ENCODE measurements around the gene VPS37C. TPM values are rescaled to one million over a fixed set of nuclear protein-coding genes. Genes with fewer than 3 reads are reported as not detected.
A peak's percentile ranks its signal among the peaks of the same experiment; 100 is the strongest.

VPS37C gene
- total RNA-seq, 6 donors from 2014 or later, result 14.7 to 42.0 (median 24.3) TPM

GRCh38 chr11:61164606-61165424, 3.6 kb upstream of the VPS37C start:
- 66 to 76% methylated on average over 13 of the region's 13 CpGs for WGBS, 2 donors
- no peak overlapping the region for H3K4me3 ChIP-seq
- ATAC-seq (ENCODE audit: low FRiP score in 2 of 2) (no peak), DNase-seq (no peak)
- no peaks in the 10 kb centered on the region for H3K9me3 ChIP-seq
- H3K36me3 ChIP-seq, result no peaks in the 10 kb centered on the region
- peaks cover 18 to 34% (median 21%) of the 10 kb centered on the region in 4 donors for H3K4me1 ChIP-seq
- H3K27me3 ChIP-seq, result no peaks in the 10 kb centered on the region
- TF ChIP-seq POLR2AphosphoS5 (IDR thresholded peaks at IDR 0.05), result no peak
- no peak for TF ChIP-seq EP300 (IDR thresholded peaks at IDR 0.05)
- no peak for TF ChIP-seq POLR2A (IDR thresholded peaks at IDR 0.05)
- peak overlapping the region; percentile 59 to 99 (median 76) for H3K27ac ChIP-seq

- DNase-seq (peak in 1 of 2 donors; percentile 51), ATAC-seq (ENCODE audit: low FRiP score in 2 of 2) (peak in 1 of 2 donors; percentile 23)
- WGBS, 2 donors, result 69 to 72% methylated on average over 12 to 13 of the region's 13 CpGs
- no peaks in the 10 kb centered on the region for H3K36me3 ChIP-seq
- peaks cover 20 to 42% (median 28%) of the 10 kb centered on the region in 4 donors for H3K4me1 ChIP-seq
- no peaks in the 10 kb centered on the region for H3K27me3 ChIP-seq
- H3K4me3 ChIP-seq, result no peak overlapping the region
- no peaks in the 10 kb centered on the region for H3K9me3 ChIP-seq
- H3K27ac ChIP-seq, result peak overlapping the region; percentile 70 to 99 (median 80)
- peak; percentile 44 to 59 for TF ChIP-seq POLR2AphosphoS5 (IDR thresholded peaks at IDR 0.05)
- no peak for TF ChIP-seq EP300 (IDR thresholded peaks at IDR 0.05)
- no peak for TF ChIP-seq CTCF (IDR thresholded peaks at IDR 0.05)
- peak in 1 of 4 donors; percentile 30 for TF ChIP-seq POLR2A (IDR thresholded peaks at IDR 0.05)
Observed at GRCh38 chr11:61163714-61164605, 2.7 kb upstream of the VPS37C start.

- TF ChIP-seq CTCF (IDR thresholded peaks at IDR 0.05) (no peak), EP300 (IDR thresholded peaks at IDR 0.05) (no peak), POLR2A (IDR thresholded peaks at IDR 0.05) (no peak), POLR2AphosphoS5 (IDR thresholded peaks at IDR 0.05) (no peak)
- ATAC-seq (ENCODE audit: low FRiP score in 2 of 2), result no peak
- Histone ChIP-seq H3K27ac (peak overlapping the region; percentile 39 to 99 (median 80)), H3K36me3 (no peaks in the 10 kb centered on the region), H3K27me3 (no peaks in the 10 kb centered on the region), H3K4me3 (no peak overlapping the region), H3K9me3 (no peaks in the 10 kb centered on the region), H3K4me1 (peaks cover 30 to 52% (median 37%) of the 10 kb centered on the region in 4 donors)
- 84 to 86% methylated on average over 4 of the region's 4 CpGs for WGBS, 2 donors
- DNase-seq, result no peak
Observed at GRCh38 chr11:61163021-61163420, 1.8 kb upstream of the VPS37C start.

GRCh38 chr11:61162092-61162941, 1.1 kb upstream of the VPS37C start:
- H3K4me3 ChIP-seq, result peak overlapping the region; percentile 8 to 82 (median 77)
- no peaks in the 10 kb centered on the region for H3K27me3 ChIP-seq
- DNase-seq (peak in 1 of 2 donors; percentile 57), ATAC-seq (ENCODE audit: low FRiP score in 2 of 2) (no peak)
- H3K36me3 ChIP-seq, result peaks cover 0 to under 1% (median 0%) of the 10 kb centered on the region in 4 donors
- H3K9me3 ChIP-seq, result no peaks in the 10 kb centered on the region
- 56 to 74% methylated on average over 8 of the region's 8 CpGs for WGBS, 2 donors
- peak overlapping the region; percentile 90 to 99 (median 94) for H3K27ac ChIP-seq
- no peak for TF ChIP-seq EP300 (IDR thresholded peaks at IDR 0.05)
- peak in 1 of 2 donors; percentile 22 for TF ChIP-seq POLR2AphosphoS5 (IDR thresholded peaks at IDR 0.05)
- H3K4me1 ChIP-seq, result peaks cover 30 to 58% (median 37%) of the 10 kb centered on the region in 4 donors

GRCh38 chr11:61160487-61161189, 588 bp downstream of the VPS37C start:
- DNase-seq, result no peak
- H3K27ac ChIP-seq, result peak overlapping the region; percentile 90 to 99 (median 94)
- no peaks in the 10 kb centered on the region for H3K27me3 ChIP-seq
- H3K4me1 ChIP-seq, result peaks cover 32 to 58% (median 37%) of the 10 kb centered on the region in 4 donors
- ATAC-seq (ENCODE audit: low FRiP score in 2 of 2), result no peak
- no peak for TF ChIP-seq EP300 (IDR thresholded peaks at IDR 0.05)
- TF ChIP-seq POLR2A (IDR thresholded peaks at IDR 0.05), result no peak
- no peak for TF ChIP-seq CTCF (IDR thresholded peaks at IDR 0.05)
- TF ChIP-seq POLR2AphosphoS5 (IDR thresholded peaks at IDR 0.05), result peak in 1 of 2 donors; percentile 59
- H3K4me3 ChIP-seq, result peak overlapping the region; percentile 8 to 82 (median 77)
- H3K36me3 ChIP-seq, result peaks cover 0 to 4% (median 0%) of the 10 kb centered on the region in 4 donors
- WGBS, 2 donors, result 16 to 30% methylated on average over 11 to 22 of the region's 25 CpGs
- H3K9me3 ChIP-seq, result no peaks in the 10 kb centered on the region

Data from upper lobe of left lung (tissue), 6 donors.